OCI-LY1 (cell line): ENCODE measurements around the gene SYNGAP1.

ENCODE experiments used
- H2AFZ ChIP-seq: fragments of 200-600 bp; sonication (generic), shearing (Covaris generic); 2 replicates; pipeline ENCODE4 v1.6.0; 2014; ENCODE audit warnings: antibody characterized with exemption, mild to moderate bottlenecking, low read length
- H3F3A ChIP-seq: fragments of 200-600 bp; sonication (generic), shearing (Covaris generic); 2 replicates; pipeline ENCODE4 v1.6.0; 2014; ENCODE audit warnings: mild to moderate bottlenecking, antibody characterized with exemption, low read length, moderate library complexity; ENCODE audit not compliant: insufficient read depth
- H3K27ac ChIP-seq: fragments of 200-600 bp; sonication (generic); 2 replicates; pipeline ENCODE4 v1.5.1; 2014; ENCODE audit warnings: low read length, mixed run types, mild to moderate bottlenecking, low read depth; ENCODE audit not compliant: poor library complexity, severe bottlenecking
- H3K27me3 ChIP-seq: fragments of 200-600 bp; sonication (generic); 2 replicates; pipeline ENCODE4 v1.6.0; 2014; ENCODE audit warnings: antibody characterized with exemption, mild to moderate bottlenecking, low read length, moderate library complexity; ENCODE audit not compliant: insufficient read depth
- H3K36me3 ChIP-seq: fragments of 200-600 bp; sonication (generic); 2 replicates; pipeline ENCODE4 v1.6.1; 2014; ENCODE audit warnings: mild to moderate bottlenecking, antibody characterized with exemption, low read length, moderate library complexity, mixed read lengths; ENCODE audit not compliant: insufficient read depth
- H3K4me1 ChIP-seq: fragments of 200-600 bp; sonication (generic); 2 replicates; pipeline ENCODE4 v1.5.1; 2014; ENCODE audit warnings: mild to moderate bottlenecking, low read length, moderate library complexity; ENCODE audit not compliant: insufficient read depth, severe bottlenecking
- H3K4me2 ChIP-seq: fragments of 200-600 bp; sonication (generic), shearing (Covaris generic); 2 replicates; pipeline ENCODE4 v1.6.1; 2014; ENCODE audit warnings: low read length
- H3K4me3 ChIP-seq: fragments of 200-600 bp; sonication (generic); 2 replicates; pipeline ENCODE4 v1.5.1; 2014; ENCODE audit warnings: low read length, low read depth, mild to moderate bottlenecking, mixed read lengths; ENCODE audit not compliant: poor library complexity, severe bottlenecking
- H3K79me2 ChIP-seq: fragments of 200-600 bp; shearing (Covaris generic); 2 replicates; pipeline ENCODE4 v1.6.1; 2016; ENCODE audit warnings: mixed run types, low read length, mixed read lengths; ENCODE audit not compliant: insufficient read depth
- H3K9ac ChIP-seq: fragments of 200-600 bp; sonication (generic), shearing (Covaris generic); 2 replicates; pipeline ENCODE4 v1.6.1; 2014; ENCODE audit warnings: mild to moderate bottlenecking, low read length, mixed read lengths
- H3K9me2 ChIP-seq: fragments of 200-600 bp; sonication (generic), shearing (Covaris generic); 2 replicates; pipeline ENCODE4 v1.6.1; 2014; ENCODE audit warnings: low read depth, mild to moderate bottlenecking, low read length, mixed read lengths
- H3K9me3 ChIP-seq: fragments of 200-600 bp; shearing (Covaris generic); 2 replicates; pipeline ENCODE4 v1.6.1; 2014; ENCODE audit warnings: low read length, mixed read lengths
- H4K20me1 ChIP-seq: fragments of 200-600 bp; sonication (generic), shearing (Covaris generic); 2 replicates; pipeline ENCODE4 v1.6.0; 2016; ENCODE audit warnings: mild to moderate bottlenecking, low read length; ENCODE audit not compliant: insufficient read depth
- CTCF ChIP-seq: fragments of 200-600 bp; sonication (generic), shearing (Covaris generic); IDR thresholded peaks from 2 replicates; pipeline ENCODE4 v1.5.1; 2017; ENCODE audit warnings: mild to moderate bottlenecking, antibody characterized with exemption, low read length, moderate library complexity, mixed read lengths
- EZH2 ChIP-seq: fragments of 200-600 bp; sonication (generic), shearing (Covaris generic); IDR thresholded peaks from 2 replicates; pipeline ENCODE4 v1.8.0; 2017; ENCODE audit warnings: borderline replicate concordance, mixed run types, mild to moderate bottlenecking, antibody characterized with exemption, low read length, moderate library complexity, mixed read lengths

The SYNGAP1 gene

GRCh38 chr6:33412140-33413009 lies 7.5 kb upstream of the SYNGAP1 start:
- H2AFZ ChIP-seq = no peak overlapping the region
- 0 out of 2 replicates have a peak, but pooled peaks cover 4% of the 10 kb centered on the region for H3K79me2 ChIP-seq
- no peaks in the 10 kb centered on the region for H3K9me2 ChIP-seq
- H3K9ac ChIP-seq = no peak overlapping the region
- TF ChIP-seq CTCF = no peak
- no peak for TF ChIP-seq EZH2
- no peaks in the 10 kb centered on the region for H3K27me3 ChIP-seq
- peaks cover 54% of the 10 kb centered on the region for H3K4me1 ChIP-seq
- H3F3A ChIP-seq = peaks cover 10% of the 10 kb centered on the region; the same call in 1 of the 2 replicates
- H3K4me2 ChIP-seq = no peak overlapping the region
- peaks cover 22% of the 10 kb centered on the region for H3K36me3 ChIP-seq
- no peaks in the 10 kb centered on the region for H3K9me3 ChIP-seq
- no peaks in the 10 kb centered on the region for H4K20me1 ChIP-seq
- no peak overlapping the region for H3K4me3 ChIP-seq
- peak overlapping the region; percentile 21 for H3K27ac ChIP-seq

- no peaks in the 10 kb centered on the region for H4K20me1 ChIP-seq
- no peak overlapping the region for H3K4me2 ChIP-seq
- no peak overlapping the region for H3K9ac ChIP-seq
- peaks cover 6% of the 10 kb centered on the region; the same call in 1 of the 2 replicates for H3F3A ChIP-seq
- no peak overlapping the region for H2AFZ ChIP-seq
- H3K4me1 ChIP-seq = peaks cover 56% of the 10 kb centered on the region
- no peak for TF ChIP-seq CTCF
- no peak for TF ChIP-seq EZH2
- H3K27me3 ChIP-seq = no peaks in the 10 kb centered on the region
- H3K9me2 ChIP-seq = no peaks in the 10 kb centered on the region
- H3K9me3 ChIP-seq = no peaks in the 10 kb centered on the region
- H3K27ac ChIP-seq = peak overlapping the region; percentile 65
- H3K79me2 ChIP-seq = 0 out of 2 replicates have a peak, but pooled peaks cover 5% of the 10 kb centered on the region
- H3K4me3 ChIP-seq = no peak overlapping the region
- peaks cover 10% of the 10 kb centered on the region; the same call in 1 of the 2 replicates for H3K36me3 ChIP-seq
These were observed 6.4 kb upstream of the SYNGAP1 start for GRCh38 chr6:33413241-33414120.

GRCh38 chr6:33414592-33415271 lies 5.1 kb upstream of the SYNGAP1 start:
- peak overlapping the region; percentile 79; the same call in 1 of the 2 replicates for H3K4me2 ChIP-seq
- H4K20me1 ChIP-seq = no peaks in the 10 kb centered on the region
- H3K4me3 ChIP-seq = peak overlapping the region; percentile 75
- H3K27ac ChIP-seq = peak overlapping the region; percentile 65
- no peak for TF ChIP-seq EZH2
- peak; percentile 82 for TF ChIP-seq CTCF
- peaks cover 61% of the 10 kb centered on the region for H3K4me1 ChIP-seq
- H3K36me3 ChIP-seq = peaks cover 8% of the 10 kb centered on the region; the same call in 1 of the 2 replicates
- no peaks in the 10 kb centered on the region for H3K9me2 ChIP-seq
- H3K27me3 ChIP-seq = no peaks in the 10 kb centered on the region
- no peaks in the 10 kb centered on the region; the same call in 1 of the 2 replicates for H3F3A ChIP-seq
- no peaks in the 10 kb centered on the region for H3K9me3 ChIP-seq
- H2AFZ ChIP-seq = no peak overlapping the region
- H3K79me2 ChIP-seq = 0 out of 2 replicates have a peak, but pooled peaks cover 5% of the 10 kb centered on the region
- H3K9ac ChIP-seq = peak overlapping the region; percentile 16; the same call in 1 of the 2 replicates
